ENCODE results near the gene NFKBIB.

DNA sequence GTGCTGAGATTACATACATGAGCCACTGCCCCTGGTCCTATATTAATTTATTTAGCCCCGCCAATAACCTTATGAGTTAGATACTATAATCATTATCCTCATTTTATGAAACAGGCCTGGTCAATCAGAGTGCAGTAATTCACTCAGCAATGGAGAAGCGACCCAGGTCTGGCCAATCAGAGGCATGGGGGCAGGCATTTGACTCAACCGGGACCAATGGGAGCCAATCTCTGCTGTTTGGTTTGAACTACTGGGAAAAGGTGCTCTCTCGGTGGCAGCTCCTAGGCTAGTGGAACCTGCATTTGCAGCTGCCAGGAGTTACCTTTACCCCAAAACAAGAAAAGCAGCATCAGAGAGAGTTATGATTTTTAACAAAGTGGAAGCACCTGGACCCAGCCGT, 6.9 kb upstream of the NFKBIB start:
- TF ChIP-seq POLR2A (IDR thresholded peaks at IDR 0.05; ENCODE audit: low read depth) (no peak), POLR2AphosphoS5 (IDR thresholded peaks at IDR 0.05) (no peak)
